ENCODE data around the gene MYBBP1A. TPM values are rescaled to one million over a fixed set of nuclear protein-coding genes. Genes with fewer than 3 reads are reported as not detected.
A peak's percentile ranks its signal among the peaks of the same experiment; 100 is the strongest.
"Not testable (repeated sequence)": the region's sequence is repeated elsewhere in the genome, so short reads cannot be mapped to it uniquely, and the experiment has no call there.

MYBBP1A gene
- total and polyA plus RNA-seq, 2 experiments from 2014 or later = 70.7 to 213 TPM

DNA sequence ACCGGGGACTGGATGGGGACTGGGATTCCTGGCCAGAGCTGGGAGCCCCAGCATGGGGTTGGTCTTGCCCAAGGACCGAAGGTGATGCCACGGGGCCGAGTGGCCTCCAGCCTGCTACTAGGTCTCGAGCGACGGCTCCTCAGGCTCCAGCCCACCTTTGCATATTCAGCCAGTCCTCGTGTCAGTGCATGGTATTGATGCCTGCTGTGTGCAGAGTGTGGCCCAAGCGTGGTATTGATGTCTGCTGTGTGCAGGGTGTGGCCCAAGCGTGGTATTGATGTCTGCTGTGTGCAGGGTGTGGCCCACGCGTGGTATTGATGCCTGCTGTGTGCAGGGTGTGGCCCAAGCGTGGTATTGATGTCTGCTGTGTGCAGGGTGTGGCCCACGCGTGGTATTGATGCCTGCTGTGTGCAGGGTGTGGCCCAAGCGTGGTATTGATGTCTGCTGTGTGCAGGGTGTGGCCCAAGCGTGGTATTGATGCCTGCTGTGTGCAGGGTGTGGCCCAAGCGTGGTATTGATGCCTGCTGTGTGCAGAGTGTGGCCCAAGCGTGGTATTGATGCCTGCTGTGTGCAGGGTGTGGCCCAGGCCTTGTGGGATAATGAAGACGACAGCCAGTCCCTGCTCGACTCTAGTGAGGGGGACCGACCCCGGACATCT is 40.6 kb upstream of the MYBBP1A start:
- H3K4me1 Mint-ChIP-seq = peaks cover 38% of the 10 kb centered on the region
- H3K27me3 Mint-ChIP-seq (ENCODE audit: insufficient read depth, low read depth, poor library complexity) = peaks cover 11% of the 10 kb centered on the region

DNA sequence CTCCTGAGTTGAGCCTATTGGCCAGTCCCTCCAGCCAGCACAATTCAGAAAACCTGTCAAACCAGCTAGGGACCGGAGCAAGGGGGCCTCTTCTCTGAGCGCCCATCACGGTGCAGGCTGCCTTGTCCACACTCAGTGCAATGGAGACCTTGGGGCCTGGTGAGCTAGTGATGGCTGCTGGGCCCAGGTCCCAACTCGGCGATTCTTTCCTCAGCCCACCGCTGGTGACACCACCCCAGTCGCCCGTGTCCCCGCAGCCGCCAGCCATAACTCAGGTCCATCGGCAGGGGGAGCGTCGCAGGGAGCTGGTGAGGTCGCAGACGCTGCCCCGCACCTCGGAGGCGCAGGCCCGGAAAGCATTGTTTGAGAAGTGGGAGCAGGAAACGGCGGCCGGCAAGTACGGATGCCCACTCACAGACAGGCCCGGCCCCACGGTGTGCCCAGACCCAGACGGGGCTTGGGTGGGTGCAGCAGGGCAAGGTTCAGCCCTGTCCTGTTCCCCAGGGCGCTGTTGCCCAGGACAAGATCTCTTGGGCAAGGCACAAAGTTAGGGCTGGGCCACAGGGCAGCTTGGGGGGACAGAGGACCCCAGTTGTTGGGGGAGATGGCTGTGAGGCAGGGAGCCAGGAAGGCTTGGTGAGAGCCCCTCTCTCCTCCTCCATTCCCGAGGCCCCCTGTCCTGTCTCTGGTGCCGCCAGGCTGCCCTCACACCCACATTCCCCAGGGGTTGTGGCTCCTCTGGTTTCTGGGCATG is 39.9 kb upstream of the MYBBP1A start:
- Mint-ChIP-seq H3K27ac (peak overlapping the region; percentile 77), H3K27me3 (ENCODE audit: insufficient read depth, low read depth, poor library complexity) (peaks cover 11% of the 10 kb centered on the region), H3K36me3 (ENCODE audit: low read depth) (no peaks in the 10 kb centered on the region), H3K4me1 (peaks cover 31% of the 10 kb centered on the region), H3K4me3 (peak overlapping the region; percentile 29; the same call in 2 of the 3 replicates), H3K9me3 (no peaks in the 10 kb centered on the region)
- H3K4me2 ChIP-seq = 0 out of 2 replicates have a peak overlapping the region, but pooled peaks have one; percentile 10
- H3K27me3 ChIP-seq (ENCODE audit: insufficient read depth) = no peaks in the 10 kb centered on the region
- no peaks in the 10 kb centered on the region for H3K79me2 ChIP-seq (replicated peaks; ENCODE audit: insufficient read depth)
- peak overlapping the region; percentile 91 for H2AFZ ChIP-seq
- H3K4me3 ChIP-seq = no peak overlapping the region
- H3K4me1 ChIP-seq (ENCODE audit: insufficient read depth) = peaks cover 19% of the 10 kb centered on the region
- TF ChIP-seq CREB1 (CRISPR knock-in tag; IDR thresholded peaks at IDR 0.05; ENCODE audit: low read depth) (no peak), CTCF (conservative IDR thresholded peaks at IDR 0.05; ENCODE audit: low read depth in 2 of 2) (peak; percentile 37 to 62; a peak in 3 of 4 replicates)
- ATAC-seq (peak; percentile 59), DNase-seq (ENCODE audit: low spot score) (peak; percentile 89)
- H3K27ac ChIP-seq (ENCODE audit: low read depth) = no peak overlapping the region
- H3F3A ChIP-seq (replicated peaks; ENCODE audit: low read depth) = 0 out of 2 replicates have a peak, but pooled peaks cover 5% of the 10 kb centered on the region
- no peaks in the 10 kb centered on the region for H3K9me2 ChIP-seq (ENCODE audit: insufficient read depth)
- no peaks in the 10 kb centered on the region for H3K36me3 ChIP-seq (ENCODE audit: insufficient read depth)
- H4K20me1 ChIP-seq (replicated peaks; ENCODE audit: insufficient read depth) = no peaks in the 10 kb centered on the region

More for the DNA sequence above, 40.6 kb upstream of the MYBBP1A start:
- not testable (repeated sequence) for H3K27ac ChIP-seq (ENCODE audit: low read depth); H2AFZ ChIP-seq; ATAC-seq; H3K27me3 ChIP-seq (ENCODE audit: insufficient read depth); H3K4me3 ChIP-seq; H3K9me3 Mint-ChIP-seq; H3K4me2 ChIP-seq; H3K79me2 ChIP-seq (replicated peaks; ENCODE audit: insufficient read depth); H3K4me3 Mint-ChIP-seq; H3K27ac Mint-ChIP-seq; DNase-seq (ENCODE audit: low spot score); H3K9me2 ChIP-seq (ENCODE audit: insufficient read depth); H3K36me3 ChIP-seq (ENCODE audit: insufficient read depth); H3K36me3 Mint-ChIP-seq (ENCODE audit: low read depth); H4K20me1 ChIP-seq (replicated peaks; ENCODE audit: insufficient read depth); H3F3A ChIP-seq (replicated peaks; ENCODE audit: low read depth)
- peaks cover 26% of the 10 kb centered on the region for H3K4me1 ChIP-seq (ENCODE audit: insufficient read depth)

- no peaks in the 10 kb centered on the region for H3K27me3 ChIP-seq (ENCODE audit: insufficient read depth)
- Mint-ChIP-seq H3K9me3 (no peaks in the 10 kb centered on the region), H3K36me3 (ENCODE audit: low read depth) (no peaks in the 10 kb centered on the region), H3K27me3 (ENCODE audit: insufficient read depth, low read depth, poor library complexity) (peaks cover 18% of the 10 kb centered on the region), H3K27ac (peak overlapping the region; percentile 77; the same call in 1 of the 2 replicates), H3K4me1 (peaks cover 24% of the 10 kb centered on the region), H3K4me3 (no peak overlapping the region)
- H3K27ac ChIP-seq (ENCODE audit: low read depth) = no peak overlapping the region
- ATAC-seq = no peak
- no peak overlapping the region for H3K4me2 ChIP-seq
- no peaks in the 10 kb centered on the region for H4K20me1 ChIP-seq (replicated peaks; ENCODE audit: insufficient read depth)
- no peaks in the 10 kb centered on the region for H3K9me2 ChIP-seq (ENCODE audit: insufficient read depth)
- peak overlapping the region; percentile 91; the same call in 1 of the 2 replicates for H2AFZ ChIP-seq
- H3K36me3 ChIP-seq (ENCODE audit: insufficient read depth) = no peaks in the 10 kb centered on the region
- no peak overlapping the region for H3K4me3 ChIP-seq
- peaks cover 12% of the 10 kb centered on the region for H3K4me1 ChIP-seq (ENCODE audit: insufficient read depth)
- DNase-seq (ENCODE audit: low spot score) = no peak
- no peaks in the 10 kb centered on the region for H3K79me2 ChIP-seq (replicated peaks; ENCODE audit: insufficient read depth)
- H3F3A ChIP-seq (replicated peaks; ENCODE audit: low read depth) = 0 out of 2 replicates have a peak, but pooled peaks cover under 1% of the 10 kb centered on the region
- TF ChIP-seq CTCF (conservative IDR thresholded peaks at IDR 0.05; ENCODE audit: low read depth in 2 of 2) (no peak), ETS1 (IDR thresholded peaks at IDR 0.05) (no peak), CREB1 (CRISPR knock-in tag; IDR thresholded peaks at IDR 0.05; ENCODE audit: low read depth) (no peak), JUNB (IDR thresholded peaks at IDR 0.05; ENCODE audit: unreplicated experiment) (no peak), NANOG (IDR thresholded peaks at IDR 0.05; ENCODE audit: borderline replicate concordance) (no peak), REST (IDR thresholded peaks at IDR 0.05; ENCODE audit: unreplicated experiment) (no peak), EZH2phosphoT487 (IDR thresholded peaks at IDR 0.05; ENCODE audit: unreplicated experiment) (no peak), ZNF114 (CRISPR knock-in tag; IDR thresholded peaks at IDR 0.05) (no peak)
These were observed 39.2 kb upstream of the MYBBP1A start for GRCh38 chr17:4594406-4594805.
